Duodenal mucosa (tissue), 2 donors: ENCODE measurements around the gene CDC14A.

Source experiments
- H3K27ac ChIP-seq: one replicate; pipeline ENCODE4 v1.7.0; 2013; ENCODE audit warnings: low read depth, low read length
- H3K27me3 ChIP-seq, 2 donors: one replicate each; pipeline ENCODE4 v1.7.0; 2013; ENCODE audit warnings: low read length in 2 of 2, control low read depth in 1 of 2; ENCODE audit not compliant: insufficient read depth in 2 of 2, control insufficient read depth in 1 of 2
- H3K36me3 ChIP-seq, 2 donors: one replicate each; pipeline ENCODE4 v1.7.0; 2013; ENCODE audit warnings: low read length in 2 of 2, control low read depth in 1 of 2; ENCODE audit not compliant: insufficient read depth in 2 of 2, control insufficient read depth in 1 of 2
- H3K4me1 ChIP-seq, 2 donors: one replicate each; pipeline ENCODE4 v1.7.0; 2013; ENCODE audit warnings: low read length in 2 of 2, control low read depth in 1 of 2; ENCODE audit not compliant: insufficient read depth in 2 of 2, control insufficient read depth in 1 of 2
- H3K4me3 ChIP-seq, 2 donors: one replicate each; pipeline ENCODE4 v1.7.0; 2013; ENCODE audit warnings: low read length in 2 of 2, low read depth in 1 of 2
- H3K9ac ChIP-seq, 2 donors: one replicate each; pipeline ENCODE4 v1.7.0; 2013; ENCODE audit warnings: low read length in 2 of 2, low read depth in 1 of 2
- H3K9me3 ChIP-seq, 2 donors: one replicate each; pipeline ENCODE4 v1.7.0; 2013; ENCODE audit warnings: low read length in 2 of 2, control low read depth in 1 of 2; ENCODE audit not compliant: control insufficient read depth in 1 of 2

The CDC14A gene

GRCh38 chr1:100474834-100475233 is 122.5 kb downstream of the CDC14A start:
- Histone ChIP-seq H3K9ac (no peak overlapping the region), H3K27ac (no peak overlapping the region), H3K9me3 (no peaks in the 10 kb centered on the region), H3K36me3 (no peaks in the 10 kb centered on the region), H3K4me1 (no peaks in the 10 kb centered on the region), H3K27me3 (no peaks in the 10 kb centered on the region), H3K4me3 (no peak overlapping the region)

GRCh38 chr1:100476735-100477290 is 124.5 kb downstream of the CDC14A start:
- Histone ChIP-seq H3K27ac (no peak overlapping the region), H3K36me3 (peaks cover 0 to 5% of the 10 kb centered on the region in 2 donors), H3K4me3 (no peak overlapping the region), H3K27me3 (no peaks in the 10 kb centered on the region), H3K4me1 (no peaks in the 10 kb centered on the region), H3K9me3 (no peaks in the 10 kb centered on the region), H3K9ac (no peak overlapping the region)

- no peak overlapping the region for H3K27ac ChIP-seq
- no peaks in the 10 kb centered on the region for H3K9me3 ChIP-seq
- H3K27me3 ChIP-seq, result no peaks in the 10 kb centered on the region
- H3K4me3 ChIP-seq, result no peak overlapping the region
- H3K36me3 ChIP-seq, result peaks cover 0 to 5% of the 10 kb centered on the region in 2 donors
- no peaks in the 10 kb centered on the region for H3K4me1 ChIP-seq
- no peak overlapping the region for H3K9ac ChIP-seq
Measured at GRCh38 chr1:100478816-100479215, 126.5 kb downstream of the CDC14A start.

DNA sequence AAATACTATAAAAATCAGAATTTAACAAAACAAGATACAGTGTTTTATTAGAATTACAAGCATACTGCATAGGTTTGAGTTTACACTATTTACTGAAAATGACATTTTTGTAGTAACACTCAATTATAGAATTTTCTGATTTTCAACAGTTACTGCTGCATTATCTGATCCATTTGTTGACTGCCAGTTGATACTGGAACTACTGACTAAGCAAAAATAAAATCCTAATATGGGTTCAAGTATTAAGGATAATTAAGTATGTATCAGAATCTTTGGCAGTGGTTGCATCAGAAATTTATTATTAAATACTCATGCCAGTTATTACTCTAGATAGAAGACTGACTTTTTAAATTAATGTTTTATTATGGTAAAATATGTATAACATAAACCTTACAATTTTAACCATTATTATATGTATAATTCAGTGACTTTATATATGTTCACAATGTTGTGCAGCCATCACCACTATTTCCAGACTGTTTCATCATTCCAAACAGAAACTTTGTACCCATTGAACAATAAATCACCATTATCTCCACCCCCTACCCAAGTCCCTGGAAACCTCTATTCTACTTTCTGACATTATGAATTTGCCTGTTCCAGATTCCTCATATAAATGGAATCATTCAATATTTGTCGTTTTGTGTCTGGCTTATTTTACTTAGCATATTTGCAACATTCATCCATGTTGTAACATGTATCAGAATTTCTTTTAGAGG is 127.5 kb downstream of the CDC14A start:
- Histone ChIP-seq H3K27ac (no peak overlapping the region), H3K9ac (no peak overlapping the region), H3K4me1 (no peaks in the 10 kb centered on the region), H3K27me3 (no peaks in the 10 kb centered on the region), H3K9me3 (no peaks in the 10 kb centered on the region), H3K36me3 (peaks cover 0 to 5% of the 10 kb centered on the region in 2 donors), H3K4me3 (no peak overlapping the region)

GRCh38 chr1:100481303-100481702 is 129.0 kb downstream of the CDC14A start:
- H3K27ac ChIP-seq, result no peak overlapping the region
- no peaks in the 10 kb centered on the region for H3K4me1 ChIP-seq
- H3K9me3 ChIP-seq, result no peaks in the 10 kb centered on the region
- peaks cover 6 to 9% of the 10 kb centered on the region in 2 donors for H3K36me3 ChIP-seq
- no peaks in the 10 kb centered on the region for H3K27me3 ChIP-seq
- no peak overlapping the region for H3K4me3 ChIP-seq
- no peak overlapping the region for H3K9ac ChIP-seq

DNA sequence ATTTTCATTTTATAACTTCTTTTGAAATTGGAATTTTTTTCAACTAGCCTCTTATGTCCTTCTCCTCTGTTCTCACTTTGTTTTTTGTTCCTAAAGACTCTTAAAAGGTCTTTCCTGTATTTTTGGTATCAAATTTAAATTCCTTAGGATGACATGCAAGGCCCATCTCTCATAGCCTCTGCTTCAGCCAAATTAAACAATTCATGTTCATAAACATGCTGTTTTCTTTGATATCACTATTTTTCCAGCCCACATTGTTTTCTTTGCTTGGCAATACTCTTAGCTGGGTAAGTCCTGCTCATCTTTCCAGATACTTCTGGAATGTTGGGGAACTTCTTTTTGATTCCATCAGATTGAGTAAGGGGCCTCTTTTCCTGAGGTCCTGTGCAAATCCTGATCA is 129.9 kb downstream of the CDC14A start:
- H3K36me3 ChIP-seq, result peaks cover 9% of the 10 kb centered on the region in 2 donors
- H3K9me3 ChIP-seq, result no peaks in the 10 kb centered on the region
- no peak overlapping the region for H3K4me3 ChIP-seq
- H3K9ac ChIP-seq, result no peak overlapping the region
- no peaks in the 10 kb centered on the region for H3K27me3 ChIP-seq
- no peak overlapping the region for H3K27ac ChIP-seq
- no peaks in the 10 kb centered on the region for H3K4me1 ChIP-seq

- Histone ChIP-seq H3K9ac (no peak overlapping the region), H3K36me3 (peaks cover 9% of the 10 kb centered on the region in 2 donors), H3K27me3 (no peaks in the 10 kb centered on the region), H3K4me3 (no peak overlapping the region), H3K4me1 (no peaks in the 10 kb centered on the region), H3K9me3 (no peaks in the 10 kb centered on the region), H3K27ac (no peak overlapping the region)
Measured at GRCh38 chr1:100482748-100483147, 130.4 kb downstream of the CDC14A start.

DNA sequence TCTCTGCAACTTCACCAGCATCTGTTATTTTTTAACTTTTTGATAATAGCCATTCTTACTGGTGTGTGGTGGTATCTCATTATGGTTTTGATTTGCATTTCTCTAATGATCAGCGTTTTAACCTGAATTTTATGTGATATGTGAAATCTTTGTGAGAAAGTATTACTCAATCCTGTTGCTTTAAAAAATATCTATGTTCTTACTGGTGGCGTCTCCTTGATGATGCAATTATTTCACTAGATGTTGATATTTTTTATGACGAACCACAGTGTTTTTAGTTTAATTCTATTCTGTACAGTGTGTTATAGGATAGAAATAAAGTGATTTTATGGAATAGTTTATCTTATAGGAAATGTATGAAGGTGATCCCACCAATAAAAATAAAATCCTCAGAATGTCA is 130.9 kb downstream of the CDC14A start:
- Histone ChIP-seq H3K4me3 (no peak overlapping the region), H3K9ac (no peak overlapping the region), H3K9me3 (no peaks in the 10 kb centered on the region), H3K4me1 (no peaks in the 10 kb centered on the region), H3K27me3 (no peaks in the 10 kb centered on the region), H3K27ac (no peak overlapping the region), H3K36me3 (peaks cover 9% of the 10 kb centered on the region in 2 donors)

DNA sequence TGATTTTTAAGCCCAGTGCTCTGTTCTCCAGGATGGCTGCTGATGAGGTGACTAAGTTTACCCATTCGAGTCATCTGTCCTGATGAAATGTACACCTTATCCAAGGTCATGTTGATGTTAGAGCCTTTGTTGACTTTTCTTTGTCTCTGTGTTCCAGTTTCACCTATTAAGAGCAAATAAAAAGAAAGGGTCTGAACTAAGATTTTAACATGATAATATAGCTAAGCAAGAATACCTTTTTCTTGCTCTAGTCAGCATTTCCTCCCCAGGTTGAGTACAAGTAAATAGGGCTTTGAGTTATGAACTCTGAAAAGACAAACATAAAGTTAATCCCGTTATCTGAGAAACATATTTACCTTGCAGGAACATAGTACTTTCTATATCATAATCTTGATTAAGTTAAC is 133.6 kb downstream of the CDC14A start:
- H3K27ac ChIP-seq, result no peak overlapping the region
- peaks cover 9% of the 10 kb centered on the region in 2 donors for H3K36me3 ChIP-seq
- no peak overlapping the region for H3K9ac ChIP-seq
- H3K4me3 ChIP-seq, result no peak overlapping the region
- H3K4me1 ChIP-seq, result no peaks in the 10 kb centered on the region
- no peaks in the 10 kb centered on the region for H3K27me3 ChIP-seq
- H3K9me3 ChIP-seq, result no peaks in the 10 kb centered on the region

DNA sequence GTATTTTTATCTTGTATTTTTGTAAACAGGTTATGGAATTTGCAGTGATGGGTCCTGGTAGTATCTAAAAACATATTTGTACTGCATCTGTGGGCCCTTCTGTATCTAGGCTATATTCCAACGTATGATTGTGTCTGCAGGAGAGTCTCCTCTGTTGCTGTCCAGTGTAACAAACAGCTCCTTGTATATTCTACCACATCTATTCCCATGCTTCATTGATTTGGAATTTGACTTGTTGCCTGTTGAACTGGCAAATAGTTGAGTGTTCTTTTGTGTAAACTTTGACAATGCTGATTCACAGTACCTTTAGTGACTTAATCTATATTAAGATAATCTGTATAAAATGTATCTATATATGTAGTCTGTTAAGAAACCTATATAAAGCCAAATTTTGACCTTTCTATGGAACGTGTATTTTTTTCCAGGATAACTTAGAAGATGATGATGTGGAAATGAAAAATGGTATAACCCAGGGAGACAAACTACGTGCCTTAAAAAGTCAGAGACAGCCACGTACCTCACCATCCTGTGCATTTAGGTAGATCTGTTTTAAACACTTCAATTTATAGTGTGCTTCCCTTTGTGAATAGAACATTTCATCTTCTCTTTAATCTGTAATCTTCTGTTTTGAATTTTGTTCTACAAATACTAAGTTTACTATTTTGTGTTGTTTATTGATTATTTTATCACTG is 142.2 kb downstream of the CDC14A start:
- Histone ChIP-seq H3K27ac (no peak overlapping the region), H3K4me1 (no peaks in the 10 kb centered on the region), H3K4me3 (no peak overlapping the region), H3K9me3 (no peaks in the 10 kb centered on the region), H3K9ac (no peak overlapping the region), H3K27me3 (no peaks in the 10 kb centered on the region), H3K36me3 (peaks cover 23 to 29% of the 10 kb centered on the region in 2 donors)
